Liver (tissue), 3 donors: ENCODE results near the gene LSM11.

Experiments used
- NR2F2 ChIP-seq: IDR thresholded peaks from 2 replicates; pipeline ENCODE4 v1.6.1; 2016; ENCODE audit warnings: antibody characterized with exemption
- RAD21 ChIP-seq, 2 donors: IDR thresholded peaks; 2 replicates each; pipeline ENCODE4 v1.6.1; 2016; ENCODE audit warnings: antibody characterized with exemption in 2 of 2, mild to moderate bottlenecking in 2 of 2
- TF ChIP-seq, protein P1 (sequence below): IDR thresholded peaks from 2 replicates; pipeline ENCODE4 v1.6.1; 2016; ENCODE audit warnings: antibody characterized with exemption
- TF ChIP-seq, protein P2 (sequence below): fragments of 150-350 bp; IDR thresholded peaks from 2 replicates; pipeline ENCODE4 v1.5.1; 2017; ENCODE audit warnings: improper control_type of control experiment, low read depth, low read length; ENCODE audit not compliant: missing input control
- donor health status: healthy.
- donor health status: healthy.

DNA sequence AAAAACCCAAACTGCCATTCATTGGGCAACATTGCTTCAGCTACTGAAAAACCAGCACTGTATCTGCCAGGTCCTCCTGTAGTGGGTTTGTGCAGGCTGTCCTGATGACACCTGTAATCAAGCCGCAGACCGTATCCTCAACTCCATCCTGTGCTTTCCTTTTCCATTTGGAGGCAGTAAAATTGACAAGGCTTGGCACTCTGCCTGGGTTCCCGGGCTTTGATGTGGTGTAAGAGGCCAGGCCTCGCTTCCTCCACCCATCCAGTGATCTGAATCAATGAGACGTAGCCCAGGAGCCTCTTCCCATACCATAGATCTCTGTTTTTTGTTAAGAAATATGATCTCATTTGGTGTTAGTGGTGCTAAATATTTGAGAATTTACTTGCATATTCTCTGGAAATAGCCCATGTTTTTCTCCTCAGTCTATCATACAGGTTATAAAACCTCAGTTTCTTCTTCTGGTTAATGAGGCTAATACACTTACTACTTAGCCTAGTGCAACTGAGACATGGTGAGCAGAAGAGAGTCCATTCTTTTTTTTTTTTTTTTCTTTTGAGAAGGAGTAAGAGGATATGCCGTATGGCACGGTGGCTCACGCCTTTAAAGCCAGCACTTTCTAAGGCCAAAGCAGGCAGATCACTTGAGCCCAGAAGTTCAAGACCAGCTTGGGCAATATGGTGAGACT lies 34.8 kb downstream of the LSM11 start:
- no peak for TF ChIP-seq NR2F2
- TF ChIP-seq, protein P1, sequence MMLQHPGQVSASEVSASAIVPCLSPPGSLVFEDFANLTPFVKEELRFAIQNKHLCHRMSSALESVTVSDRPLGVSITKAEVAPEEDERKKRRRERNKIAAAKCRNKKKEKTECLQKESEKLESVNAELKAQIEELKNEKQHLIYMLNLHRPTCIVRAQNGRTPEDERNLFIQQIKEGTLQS = no peak
- no peak for TF ChIP-seq RAD21 (IDR thresholded peaks at IDR 0.05)
- TF ChIP-seq, protein P2, sequence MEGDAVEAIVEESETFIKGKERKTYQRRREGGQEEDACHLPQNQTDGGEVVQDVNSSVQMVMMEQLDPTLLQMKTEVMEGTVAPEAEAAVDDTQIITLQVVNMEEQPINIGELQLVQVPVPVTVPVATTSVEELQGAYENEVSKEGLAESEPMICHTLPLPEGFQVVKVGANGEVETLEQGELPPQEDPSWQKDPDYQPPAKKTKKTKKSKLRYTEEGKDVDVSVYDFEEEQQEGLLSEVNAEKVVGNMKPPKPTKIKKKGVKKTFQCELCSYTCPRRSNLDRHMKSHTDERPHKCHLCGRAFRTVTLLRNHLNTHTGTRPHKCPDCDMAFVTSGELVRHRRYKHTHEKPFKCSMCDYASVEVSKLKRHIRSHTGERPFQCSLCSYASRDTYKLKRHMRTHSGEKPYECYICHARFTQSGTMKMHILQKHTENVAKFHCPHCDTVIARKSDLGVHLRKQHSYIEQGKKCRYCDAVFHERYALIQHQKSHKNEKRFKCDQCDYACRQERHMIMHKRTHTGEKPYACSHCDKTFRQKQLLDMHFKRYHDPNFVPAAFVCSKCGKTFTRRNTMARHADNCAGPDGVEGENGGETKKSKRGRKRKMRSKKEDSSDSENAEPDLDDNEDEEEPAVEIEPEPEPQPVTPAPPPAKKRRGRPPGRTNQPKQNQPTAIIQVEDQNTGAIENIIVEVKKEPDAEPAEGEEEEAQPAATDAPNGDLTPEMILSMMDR = no peak
